Measurements from ENCODE around the gene RBM33. TPM values are rescaled to one million over a fixed set of nuclear protein-coding genes. Genes with fewer than 3 reads are reported as not detected.

RBM33 gene
- total and polyA plus RNA-seq, 2 of the 8 experiments (the other 6 are each of a cell fraction or from before 2014, with no cell fraction given) = 16.5 to 64.6 TPM

DNA sequence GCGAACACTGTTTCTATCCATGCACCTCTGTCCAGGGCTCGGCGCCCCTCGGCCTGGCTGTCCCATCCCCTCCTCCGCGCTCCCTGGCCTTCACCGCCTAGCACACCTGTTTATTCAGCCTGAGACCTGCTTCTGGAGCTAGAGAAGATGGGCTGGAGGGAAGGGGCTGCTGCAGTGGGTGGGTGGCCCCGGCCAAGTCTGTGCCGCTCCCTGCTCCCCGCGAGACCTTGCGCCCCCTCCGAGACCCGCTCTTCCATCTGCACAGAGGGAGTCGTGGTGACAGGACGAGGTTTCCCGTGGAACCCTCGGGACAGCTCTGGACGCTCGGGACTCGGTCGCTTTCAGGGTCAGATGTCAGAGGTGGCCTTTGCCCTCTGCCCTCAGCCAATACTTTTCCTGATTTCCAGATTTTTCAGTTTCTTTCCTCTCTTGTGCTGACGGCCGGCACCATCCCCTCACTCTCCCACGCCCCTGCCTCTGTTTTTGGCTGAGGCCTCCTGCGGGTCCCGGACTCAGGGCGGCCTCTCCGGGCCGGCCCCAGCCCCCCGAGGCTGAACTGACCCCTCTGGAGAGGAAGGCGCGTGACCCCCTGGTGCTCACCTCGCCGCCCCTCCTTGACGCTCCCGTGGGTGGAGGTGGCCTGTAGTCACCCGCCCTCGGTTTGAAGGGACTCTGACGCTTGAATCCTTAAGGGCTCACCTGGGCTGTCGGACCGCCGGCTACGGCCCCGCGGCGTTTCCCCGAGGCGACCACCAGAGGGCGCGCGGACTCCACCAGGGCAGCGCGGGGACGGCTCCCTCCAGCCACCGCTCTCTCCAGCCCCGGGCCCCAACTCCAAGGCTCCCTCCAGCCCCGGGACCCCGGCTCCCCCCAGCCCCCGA is 152.2 kb downstream of the RBM33 start (continued):
- TF ChIP-seq RAD21 (IDR thresholded peaks at IDR 0.05 in 1 of 2, conservative IDR thresholded peaks at IDR 0.05 in 1 of 2; ENCODE audit: low read depth in 2 of 2, low read length in 2 of 2) (peak; percentile 89 to 93), RXRA (IDR thresholded peaks at IDR 0.05; ENCODE audit: insufficient read depth, low read depth, low read length) (no peak), HDAC6 (IDR thresholded peaks at IDR 0.05; ENCODE audit: low read depth, low read length) (no peak)
